ENCODE results near the gene IRF8.

IRF8 gene

DNA sequence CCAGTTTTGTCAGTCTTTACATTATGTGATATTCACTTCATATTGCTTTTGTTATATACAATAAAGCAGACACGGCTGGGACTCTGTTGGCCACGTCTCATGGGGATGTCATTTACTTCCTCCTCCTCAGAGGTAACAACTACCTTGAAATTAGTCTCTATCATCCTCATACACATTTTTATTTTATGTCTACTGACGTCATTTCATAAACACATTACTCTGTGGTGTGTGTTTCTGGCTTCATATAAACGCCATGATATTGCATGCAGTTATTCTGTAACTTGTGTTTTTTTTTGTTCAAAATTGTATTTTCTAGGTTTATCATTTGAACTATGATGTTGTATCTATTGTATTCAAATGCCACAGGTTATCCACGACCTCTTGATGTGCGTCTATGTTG is 13.4 kb upstream of the IRF8 start:
- in situ Hi-C loops (cut with HindIII; ENCODE audit: low pct_unique_long_range_greater_than_20kb, low sequenced_read_pairs) = no loop called here
- DNase-seq (ENCODE audit: low read depth in 1 of 2, low spot score in 1 of 2) = no peak
- TF ChIP-seq JUND (IDR thresholded peaks at IDR 0.05; ENCODE audit: low read depth) = no peak

DNA sequence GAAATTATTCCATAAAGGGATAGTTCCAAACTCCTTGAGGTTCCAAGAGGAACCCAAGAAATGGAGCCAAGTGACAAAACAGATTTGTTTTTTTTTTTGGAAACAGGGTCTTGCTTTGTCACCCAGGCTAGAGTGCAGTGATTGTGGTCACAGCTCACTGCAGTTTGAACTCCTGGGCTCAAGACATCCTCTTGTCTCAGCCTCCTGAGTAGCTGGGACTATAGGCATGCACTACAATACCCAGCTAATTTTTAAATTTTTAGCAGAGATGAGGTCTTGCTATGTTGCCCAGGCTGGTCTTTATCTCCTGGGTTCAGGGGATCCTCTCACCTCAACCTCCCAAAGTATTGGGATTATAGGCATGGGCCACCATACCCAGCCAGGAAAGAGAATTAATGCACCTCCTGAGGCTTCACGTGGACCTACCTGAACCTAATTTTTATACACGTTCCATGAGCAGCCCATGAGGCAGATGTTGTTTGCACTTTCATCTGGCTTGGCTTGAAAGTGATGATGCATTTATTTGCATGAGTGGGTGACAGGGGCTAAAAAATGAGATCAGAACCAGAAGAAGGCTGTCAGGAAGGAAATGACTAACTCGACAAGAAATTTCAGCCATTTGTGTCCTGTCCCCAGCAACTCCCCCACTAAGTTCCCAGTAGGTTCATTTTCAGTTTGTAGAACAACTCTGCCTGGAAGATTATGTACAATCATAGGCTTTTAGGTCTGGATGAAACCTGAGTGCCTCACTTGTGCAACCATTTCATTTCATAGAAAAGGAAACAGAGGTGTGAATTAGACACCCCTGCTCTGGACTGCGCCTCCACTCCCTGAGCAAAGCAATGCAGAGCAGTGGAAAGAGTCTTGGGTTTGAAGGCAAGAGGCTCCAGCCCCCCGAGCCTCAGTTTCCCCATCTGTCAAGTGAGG is 10.3 kb upstream of the IRF8 start:
- no peak for DNase-seq (ENCODE audit: low read depth in 1 of 2, low spot score in 1 of 2)
- in situ Hi-C loops (cut with HindIII; ENCODE audit: low pct_unique_long_range_greater_than_20kb, low sequenced_read_pairs) = no loop called here

DNA sequence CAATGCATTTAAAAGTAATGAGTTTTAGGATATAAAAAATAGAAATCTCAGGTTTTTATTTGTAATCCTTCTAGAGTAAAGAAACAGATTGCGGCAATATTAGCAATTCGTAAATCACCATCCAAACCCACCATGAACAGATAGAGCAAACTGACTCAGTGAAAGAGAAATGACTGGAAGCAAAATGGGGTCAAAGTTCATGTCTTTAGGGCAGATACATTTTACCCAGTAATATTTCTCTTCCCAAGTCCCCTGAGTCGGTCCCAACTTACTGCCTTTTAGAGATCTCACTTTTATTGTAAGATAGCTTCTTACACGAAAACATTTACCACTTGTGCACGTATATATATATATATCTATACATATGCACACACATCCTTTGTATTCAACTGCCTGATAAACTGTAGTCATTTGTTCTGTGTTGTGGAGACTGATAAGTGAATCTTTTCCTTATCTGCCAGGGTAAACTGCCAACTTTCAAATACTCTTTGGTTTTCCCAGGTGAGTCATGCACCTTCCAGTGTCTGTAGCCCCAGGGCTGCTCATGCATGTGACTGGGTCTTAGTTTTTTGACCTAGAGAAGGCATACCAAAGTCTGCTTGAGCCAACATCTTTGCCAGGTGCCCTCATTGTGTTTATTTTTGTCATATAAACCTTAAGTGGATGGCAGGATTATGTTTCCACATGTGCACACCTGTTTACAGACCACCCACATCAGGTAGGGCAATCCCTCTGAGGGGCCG is 7.8 kb upstream of the IRF8 start:
- TF ChIP-seq JUND (IDR thresholded peaks at IDR 0.05; ENCODE audit: low read depth) = 0 out of 2 replicates have a peak, but pooled peaks have one; percentile 23
- DNase-seq (ENCODE audit: low read depth in 1 of 2, low spot score in 1 of 2) = peak in 1 of 2 experiments; percentile 74
- in situ Hi-C loops (cut with HindIII; ENCODE audit: low pct_unique_long_range_greater_than_20kb, low sequenced_read_pairs) = no loop called here

More for the DNA sequence above, 10.3 kb upstream of the IRF8 start:
- TF ChIP-seq JUND (IDR thresholded peaks at IDR 0.05; ENCODE audit: low read depth) = no peak

DNA sequence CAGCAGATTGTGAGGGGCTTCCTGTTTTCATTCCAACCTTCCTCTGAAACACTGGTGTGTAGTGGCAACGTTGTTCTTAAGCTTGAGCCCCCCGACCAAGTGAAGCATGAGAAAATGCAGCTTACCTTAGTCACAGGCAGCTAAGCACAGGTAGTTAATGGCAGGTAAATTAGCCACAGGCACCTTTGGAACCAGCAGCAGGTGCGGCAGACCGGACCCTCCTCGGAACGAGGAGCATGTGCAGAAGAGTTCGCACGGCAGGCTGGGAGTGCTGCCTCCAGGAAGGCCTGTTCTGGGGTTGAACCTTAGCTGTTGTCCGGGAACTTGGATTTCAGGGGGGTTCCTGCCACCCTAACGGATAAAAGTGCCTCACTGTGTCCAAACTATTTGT is 7.2 kb upstream of the IRF8 start:
- DNase-seq (ENCODE audit: low read depth in 1 of 2, low spot score in 1 of 2) = no peak
- TF ChIP-seq JUND (IDR thresholded peaks at IDR 0.05; ENCODE audit: low read depth) = no peak
- in situ Hi-C loops (cut with HindIII; ENCODE audit: low pct_unique_long_range_greater_than_20kb, low sequenced_read_pairs) = no loop called here

GRCh38 chr16:85892760-85893159 is 6.2 kb upstream of the IRF8 start:
- no peak for DNase-seq (ENCODE audit: low read depth in 1 of 2, low spot score in 1 of 2)
- in situ Hi-C loops (cut with HindIII; ENCODE audit: low pct_unique_long_range_greater_than_20kb, low sequenced_read_pairs) = no loop called here
- TF ChIP-seq JUND (IDR thresholded peaks at IDR 0.05; ENCODE audit: low read depth) = no peak

- in situ Hi-C loops (cut with HindIII; ENCODE audit: low pct_unique_long_range_greater_than_20kb, low sequenced_read_pairs) = no loop called here
- no peak for TF ChIP-seq JUND (IDR thresholded peaks at IDR 0.05; ENCODE audit: low read depth)
Measured at GRCh38 chr16:85894266-85894665, 4.7 kb upstream of the IRF8 start.

DNA sequence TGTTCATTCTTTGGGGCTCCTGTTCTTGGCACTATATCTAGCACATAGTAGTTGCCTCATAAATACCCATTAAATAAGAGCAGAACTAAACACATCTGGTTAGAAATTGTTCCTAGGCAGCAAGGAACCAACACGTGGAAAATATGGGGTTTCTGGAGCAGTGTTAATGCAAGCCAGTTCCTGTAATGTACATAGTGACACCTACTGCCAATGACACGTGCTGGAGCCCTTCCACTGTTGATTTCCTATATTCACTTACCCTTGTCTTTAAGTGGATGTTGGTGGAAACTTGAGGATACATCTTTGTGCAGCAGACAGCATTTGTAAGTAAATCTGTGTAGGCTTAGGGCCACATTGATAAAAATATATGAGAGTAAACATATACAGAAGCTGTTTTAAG is 1.6 kb upstream of the IRF8 start:
- in situ Hi-C loops (cut with HindIII; ENCODE audit: low pct_unique_long_range_greater_than_20kb, low sequenced_read_pairs) = no loop called here
- TF ChIP-seq JUND (IDR thresholded peaks at IDR 0.05; ENCODE audit: low read depth) = no peak
- DNase-seq (ENCODE audit: low read depth in 1 of 2, low spot score in 1 of 2) = peak; percentile 36 to 39

More at GRCh38 chr16:85894266-85894665, 4.7 kb upstream of the IRF8 start:
- DNase-seq (ENCODE audit: low read depth in 1 of 2, low spot score in 1 of 2) = peak in 1 of 2 experiments; percentile 80

DNA sequence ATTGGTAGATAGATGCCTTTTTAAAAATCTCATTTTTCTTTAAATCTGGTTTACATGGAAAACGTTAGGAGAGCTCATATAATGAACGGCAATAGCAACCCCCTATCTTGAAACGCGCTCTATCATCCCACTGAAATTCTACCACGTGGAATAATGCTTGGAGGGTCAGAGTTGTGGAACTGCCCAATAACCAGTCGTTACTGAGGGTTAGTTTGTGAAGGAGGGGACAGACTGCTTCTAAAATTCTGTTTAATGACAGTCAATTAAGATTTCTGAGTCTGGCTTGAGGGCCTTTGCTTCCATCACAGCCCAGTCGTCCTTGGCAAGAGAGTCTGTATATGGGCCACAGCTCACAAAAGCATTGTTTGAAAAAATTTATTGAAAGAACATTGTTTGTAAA is 482 bp downstream of the IRF8 start:
- no peak for TF ChIP-seq JUND (IDR thresholded peaks at IDR 0.05; ENCODE audit: low read depth)
- no peak for DNase-seq (ENCODE audit: low read depth in 1 of 2, low spot score in 1 of 2)
- in situ Hi-C loops (cut with HindIII; ENCODE audit: low pct_unique_long_range_greater_than_20kb, low sequenced_read_pairs) = no loop called here

- in situ Hi-C loops (cut with HindIII; ENCODE audit: low pct_unique_long_range_greater_than_20kb, low sequenced_read_pairs) = no loop called here
- TF ChIP-seq JUND (IDR thresholded peaks at IDR 0.05; ENCODE audit: low read depth) = no peak
- no peak for DNase-seq (ENCODE audit: low read depth in 1 of 2, low spot score in 1 of 2)
Measured at GRCh38 chr16:85900027-85900792, 1.2 kb downstream of the IRF8 start.

- in situ Hi-C loops (cut with HindIII; ENCODE audit: low pct_unique_long_range_greater_than_20kb, low sequenced_read_pairs) = no loop called here
- no peak for TF ChIP-seq JUND (IDR thresholded peaks at IDR 0.05; ENCODE audit: low read depth)
- no peak for DNase-seq (ENCODE audit: low read depth in 1 of 2, low spot score in 1 of 2)
Measured at GRCh38 chr16:85901110-85901509, 2.1 kb downstream of the IRF8 start.

GRCh38 chr16:85901773-85902365 is 2.9 kb downstream of the IRF8 start:
- TF ChIP-seq JUND (IDR thresholded peaks at IDR 0.05; ENCODE audit: low read depth) = no peak
- DNase-seq (ENCODE audit: low read depth in 1 of 2, low spot score in 1 of 2) = no peak
- in situ Hi-C loops (cut with HindIII; ENCODE audit: low pct_unique_long_range_greater_than_20kb, low sequenced_read_pairs) = no loop called here
